K562 (cell line): ENCODE measurements around the gene ROMO1. TPM values are rescaled to one million over a fixed set of nuclear protein-coding genes. Genes with fewer than 3 reads are reported as not detected.

Source experiments
- CBX5 ChIP-seq: IDR thresholded peaks from 2 replicates; pipeline ENCODE4 v1.6.1; 2014; ENCODE audit warnings: low read depth, borderline replicate concordance
- ETV6 ChIP-seq, 3 experiments: fragments of 150-350 bp in 1 of 3; sonication (generic) in 1 of 3; formaldehyde crosslinking in 1 of 3; IDR thresholded peaks; 2 replicates each; pipeline versions ENCODE4 v1.6.1 to v1.8.0; 2014 to 2022; ENCODE audit warnings: borderline replicate concordance in 2 of 3, low read depth in 2 of 3, antibody characterized with exemption in 1 of 3, low read length in 1 of 3, mild to moderate bottlenecking in 1 of 3, missing genetic modification reagents in 1 of 3
- GTF3C2 ChIP-seq: IDR thresholded peaks from 3 replicates; pipeline ENCODE4 v1.6.1; 2011; ENCODE audit warnings: borderline replicate concordance, mild to moderate bottlenecking, moderate library complexity; ENCODE audit not compliant: insufficient read length; ENCODE audit errors: extremely low read depth
- NBN ChIP-seq: fragments of 450-650 bp; IDR thresholded peaks from 2 replicates; pipeline ENCODE4 v1.6.1; 2016; ENCODE audit warnings: low read depth, mild to moderate bottlenecking
- PURB ChIP-seq: sonication (generic); formaldehyde crosslinking; IDR thresholded peaks from 2 replicates; pipeline ENCODE4 v1.9.0; 2021; ENCODE audit warnings: low read depth, mild to moderate bottlenecking, missing genetic modification reagents
- RAD21 ChIP-seq, 2 experiments: fragments of 250-450 bp in 1 of 2; fragments of 450-650 bp in 1 of 2; sonication (Bioruptor Pico) in 1 of 2; formaldehyde crosslinking in 1 of 2; IDR thresholded peaks in 1 of 2; conservative IDR thresholded peaks in 1 of 2; 2 replicates each; pipeline versions ENCODE4 v1.4.0 to v1.8.0; 2020 to 2022; ENCODE audit warnings: mild to moderate bottlenecking in 2 of 2, moderate library complexity in 1 of 2
- RCOR1 ChIP-seq, 2 experiments: IDR thresholded peaks; 2 replicates each; pipeline ENCODE4 v1.6.1; 2012; ENCODE audit warnings: low read depth in 2 of 2, low read length in 2 of 2, borderline replicate concordance in 1 of 2, improper control_type of control experiment in 1 of 2
- SRF ChIP-seq, 2 experiments: fragments of 250-450, 450-650 bp in 1 of 2; sonication (Bioruptor Pico) in 1 of 2; sonication (generic) in 1 of 2; formaldehyde crosslinking; IDR thresholded peaks; 2 replicates each; pipeline versions ENCODE4 v1.5.0 to v1.5.1; 2020 to 2022; ENCODE audit warnings: mild to moderate bottlenecking in 1 of 2, missing genetic modification reagents in 1 of 2
- SUPT5H ChIP-seq: fragments of 450-650 bp; IDR thresholded peaks from 2 replicates; pipeline ENCODE4 v1.6.1; 2016
- TCF15 ChIP-seq: fragments of 250-450 bp; sonication (Bioruptor Pico); IDR thresholded peaks from 2 replicates; pipeline ENCODE4 v1.8.0; 2022; ENCODE audit warnings: moderate library complexity, mild to moderate bottlenecking, inconsistent platforms
- TRIM25 ChIP-seq: fragments of 450-650 bp; IDR thresholded peaks from 2 replicates; pipeline ENCODE4 v1.7.0; 2016; ENCODE audit warnings: borderline replicate concordance
- U2AF1 ChIP-seq: fragments of 200-400 bp; formaldehyde crosslinking; optimal IDR thresholded peaks from 2 replicates; pipeline ENCODE3; 2017; ENCODE audit warnings: mild to moderate bottlenecking, low read depth, low read length, moderate library complexity
- XRCC3 ChIP-seq: fragments of 450-650 bp; IDR thresholded peaks from 2 replicates; pipeline ENCODE4 v1.6.1; 2017; ENCODE audit warnings: mild to moderate bottlenecking, moderate library complexity
- ZBTB5 ChIP-seq: fragments of 450-650 bp; IDR thresholded peaks from 2 replicates; pipeline ENCODE4 v1.6.1; 2017; ENCODE audit warnings: antibody characterized with exemption
- ZNF639 ChIP-seq, 2 experiments: fragments of 200-800 bp in 1 of 2; sonication (Bioruptor generic) in 1 of 2; sonication (generic) in 1 of 2; formaldehyde crosslinking in 1 of 2; IDR thresholded peaks in 1 of 2; conservative IDR thresholded peaks in 1 of 2; 2 replicates each; pipeline versions ENCODE4 v1.5.0 to v1.6.1; 2016 to 2020; ENCODE audit warnings: missing compliant biosample characterization in 1 of 2, missing genetic modification characterization in 1 of 2, missing genetic modification reagents in 1 of 2
- polyA plus RNA-seq, 8 experiments: library from polyadenylated mRNA; depleted of rRNA in 4 of 8; stranded (reverse) in 5 of 8; unstranded in 3 of 8; fragments of >200 nt; fragmentation: Nextera tagmentation in 2 of 8; fragmentation: Illumina TruSeq in 1 of 8; extraction: Ambion mirVana in 2 of 8; extraction: Trizol in 1 of 8; gene quantifications; 2 replicates each; pipeline versions ENCODE4 v1.2.1 to v1.2.3, GENCODE V29; 2011 to 2014; ENCODE audit warnings: inconsistent platforms in 1 of 8, missing spikeins in 1 of 8
- total RNA-seq, 7 experiments: library from RNA; depleted of rRNA in 6 of 7; stranded (reverse); fragments of >200 nt in 6 of 7; fragmentation: Illumina TruSeq in 2 of 7; extraction: Trizol in 2 of 7; gene quantifications; 2 replicates each; pipeline versions ENCODE4 v1.2.1 to v1.2.3, GENCODE V29; 2011 to 2021; ENCODE audit warnings: low replicate concordance in 1 of 7

ROMO1 gene
- total and polyA plus RNA-seq, 9 of the 15 experiments (the other 6 are each of a cell fraction or from before 2014, with no cell fraction given) = 31.8 to 741 (median 226) TPM

- TF ChIP-seq TRIM25 = no peak
- no peak for TF ChIP-seq ZBTB5
- TF ChIP-seq SRF (CRISPR knock-in tag; IDR thresholded peaks at IDR 0.05) = no peak
- TF ChIP-seq U2AF1 = no peak
- no peak for TF ChIP-seq PURB (CRISPR knock-in tag)
- TF ChIP-seq RCOR1 (IDR thresholded peaks at IDR 0.05; ENCODE audit: borderline replicate concordance in 1 of 2, low read depth in 2 of 2, low read length in 2 of 2) = peak in 1 of 2 experiments; percentile 61; a peak in 2 of 4 replicates
- TF ChIP-seq NBN = no peak; the same call in 1 of the 2 replicates
- peak; percentile 13 to 18; a peak in 1 of 4 replicates for TF ChIP-seq RAD21 (CRISPR knock-in tag; conservative IDR thresholded peaks at IDR 0.05 in 1 of 2, IDR thresholded peaks at IDR 0.05 in 1 of 2)
- TF ChIP-seq CBX5 = no peak
- peak; percentile 97 for TF ChIP-seq SUPT5H
- peak in 1 of 2 experiments; percentile 74; a peak in 1 of 4 replicates for TF ChIP-seq ZNF639 (CRISPR knock-in tag; conservative IDR thresholded peaks at IDR 0.05 in 1 of 2, IDR thresholded peaks at IDR 0.05 in 1 of 2)
- no peak for TF ChIP-seq GTF3C2
- TF ChIP-seq TCF15 (CRISPR knock-in tag) = no peak
- TF ChIP-seq ETV6 (IDR thresholded peaks at IDR 0.05; ENCODE audit: borderline replicate concordance in 1 of 2, low read depth in 2 of 2, low read length in 1 of 2) = 0 out of 4 replicates have a peak, but pooled peaks of 1 of the 2 experiments have one; percentile 16
- TF ChIP-seq ETV6 (CRISPR knock-in tag; IDR thresholded peaks at IDR 0.05; ENCODE audit: borderline replicate concordance) = no peak
- no peak for TF ChIP-seq XRCC3
Observed at GRCh38 chr20:35741892-35742740, 42.9 kb downstream of the ROMO1 start, which contains the start of gene RBM39 (continued).
